ENCODE measurements around the gene ZBTB38.

- no peak for TF ChIP-seq CTCF (conservative IDR thresholded peaks at IDR 0.05; ENCODE audit: low read depth, low read length)
- TF ChIP-seq EZH2 (IDR thresholded peaks at IDR 0.05; ENCODE audit: low read length, unreplicated experiment): no peak
- TF ChIP-seq EZH2phosphoT487 (IDR thresholded peaks at IDR 0.05; ENCODE audit: borderline replicate concordance, low read length): no peak
Measured at GRCh38 chr3:141336672-141337522, 31.4 kb upstream of the ZBTB38 start.
